Fibroblast of skin of back (primary cell): ENCODE data around the gene AGAP2.

Experiments used
- DNase-seq: peaks from one replicate; pipeline ENCODE4 v3.0.0-alpha.2; 2013

AGAP2 gene

GRCh38 chr12:57767305-57767698 lies 28.8 kb upstream of the AGAP2 start:
- no peak for DNase-seq

DNA sequence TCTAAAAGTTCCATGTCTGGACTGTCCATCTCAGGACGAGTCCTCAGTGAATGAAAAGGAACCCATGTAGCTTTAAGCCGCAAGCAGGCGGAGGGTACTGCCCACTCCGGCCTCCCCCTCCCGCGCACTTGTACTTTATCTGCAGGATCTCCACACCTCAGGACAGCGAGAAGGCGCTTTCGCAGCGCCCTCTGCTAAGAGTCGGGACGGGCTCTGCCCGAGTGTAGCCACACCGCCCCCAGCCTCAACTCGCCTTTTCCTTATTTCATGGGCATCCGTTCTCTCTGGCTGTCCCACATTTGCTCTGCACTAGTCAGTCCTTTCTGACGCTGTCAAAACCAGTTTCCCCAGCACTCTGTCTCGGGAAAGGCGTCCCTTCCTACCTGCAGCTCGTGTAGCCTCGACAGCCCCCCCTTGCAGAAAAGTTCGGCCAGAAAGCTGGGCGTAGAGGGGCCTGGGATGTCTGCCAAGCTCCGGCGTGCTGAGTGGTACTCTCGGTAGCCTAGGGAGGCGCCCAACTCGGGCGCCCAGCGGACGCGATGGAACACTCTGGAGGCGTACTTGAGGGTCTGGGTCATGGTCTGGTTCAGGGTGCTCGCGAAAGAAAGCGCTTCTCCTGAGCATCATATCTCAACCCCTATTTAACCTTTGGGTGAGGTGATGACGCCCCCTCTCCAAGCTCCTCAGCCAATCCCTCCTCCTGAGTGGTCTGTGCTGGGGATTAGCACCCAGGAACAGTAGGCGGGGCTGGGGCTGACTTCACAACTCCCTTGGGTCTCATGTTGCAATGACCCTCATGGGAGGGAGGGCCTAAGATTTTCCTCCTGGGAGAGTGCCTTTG lies 28.1 kb upstream of the AGAP2 start, which contains the start of gene CYP27B1:
CYP27B1 (minus strand) TSS at position 615 of the 841 bp plus-strand sequence; CDS start at position 578, 37 bp downstream.
- DNase-seq, result no peak

GRCh38 chr12:57765698-57766463 lies 27.3 kb upstream of the AGAP2 start:
- no peak for DNase-seq

GRCh38 chr12:57765003-57765697 lies 26.6 kb upstream of the AGAP2 start:
- peak; percentile 40 for DNase-seq

- no peak for DNase-seq
Observed at GRCh38 chr12:57764662-57765002, 26.1 kb upstream of the AGAP2 start.

GRCh38 chr12:57763881-57764661 lies 25.5 kb upstream of the AGAP2 start:
- no peak for DNase-seq

DNA sequence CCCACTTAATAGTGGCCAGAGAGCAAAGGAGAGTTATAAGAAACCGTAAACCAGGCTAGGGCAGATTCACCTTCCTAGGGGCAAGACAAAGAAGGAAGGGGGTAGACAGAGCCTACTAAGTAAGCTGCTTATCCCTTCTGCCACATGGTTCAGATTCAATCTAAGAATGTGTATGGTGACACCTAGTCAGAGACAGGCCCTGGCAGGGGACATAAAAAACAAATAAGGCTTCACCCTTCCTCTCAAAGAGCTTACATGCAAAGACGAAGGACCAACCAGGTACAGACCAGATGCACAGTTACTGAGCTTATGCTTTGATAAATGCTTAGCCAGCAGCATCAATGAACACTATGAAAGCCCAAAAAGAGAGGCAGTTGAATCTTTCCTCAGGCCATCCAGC lies 23.9 kb upstream of the AGAP2 start:
- no peak for DNase-seq

DNA sequence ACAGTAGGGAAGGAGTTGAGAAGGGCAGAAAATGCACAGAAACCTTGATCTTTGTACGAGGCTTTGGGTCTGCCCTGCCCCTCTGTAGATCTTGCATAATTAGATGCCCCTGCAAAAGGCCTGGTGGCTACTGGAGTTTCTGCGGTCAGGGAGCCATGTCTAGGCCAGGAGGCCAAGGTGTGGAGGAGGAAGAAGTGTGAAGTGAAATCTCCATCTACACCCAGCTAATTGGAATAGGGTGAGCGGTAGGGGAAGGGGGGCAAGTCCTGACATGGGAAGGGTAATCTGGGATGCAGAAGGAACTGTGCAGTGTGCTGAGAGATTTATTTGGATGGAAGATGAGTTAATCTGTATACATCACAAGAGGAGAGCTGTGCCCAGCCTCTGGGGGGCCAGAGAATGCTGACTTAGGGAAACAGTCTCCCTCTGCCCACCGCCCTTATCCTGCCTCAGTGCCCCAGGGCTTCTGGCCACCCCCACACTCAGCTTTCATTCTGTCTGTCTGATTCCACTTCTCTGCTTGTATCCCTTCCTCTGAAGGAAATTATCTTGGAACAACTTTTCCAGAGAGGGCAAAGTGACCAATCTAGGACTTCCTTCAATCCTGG lies 23.0 kb upstream of the AGAP2 start:
- DNase-seq, result no peak

GRCh38 chr12:57760347-57760982 lies 21.9 kb upstream of the AGAP2 start:
- DNase-seq, result no peak

- no peak for DNase-seq
Observed at GRCh38 chr12:57759360-57759980, 20.9 kb upstream of the AGAP2 start.

DNA sequence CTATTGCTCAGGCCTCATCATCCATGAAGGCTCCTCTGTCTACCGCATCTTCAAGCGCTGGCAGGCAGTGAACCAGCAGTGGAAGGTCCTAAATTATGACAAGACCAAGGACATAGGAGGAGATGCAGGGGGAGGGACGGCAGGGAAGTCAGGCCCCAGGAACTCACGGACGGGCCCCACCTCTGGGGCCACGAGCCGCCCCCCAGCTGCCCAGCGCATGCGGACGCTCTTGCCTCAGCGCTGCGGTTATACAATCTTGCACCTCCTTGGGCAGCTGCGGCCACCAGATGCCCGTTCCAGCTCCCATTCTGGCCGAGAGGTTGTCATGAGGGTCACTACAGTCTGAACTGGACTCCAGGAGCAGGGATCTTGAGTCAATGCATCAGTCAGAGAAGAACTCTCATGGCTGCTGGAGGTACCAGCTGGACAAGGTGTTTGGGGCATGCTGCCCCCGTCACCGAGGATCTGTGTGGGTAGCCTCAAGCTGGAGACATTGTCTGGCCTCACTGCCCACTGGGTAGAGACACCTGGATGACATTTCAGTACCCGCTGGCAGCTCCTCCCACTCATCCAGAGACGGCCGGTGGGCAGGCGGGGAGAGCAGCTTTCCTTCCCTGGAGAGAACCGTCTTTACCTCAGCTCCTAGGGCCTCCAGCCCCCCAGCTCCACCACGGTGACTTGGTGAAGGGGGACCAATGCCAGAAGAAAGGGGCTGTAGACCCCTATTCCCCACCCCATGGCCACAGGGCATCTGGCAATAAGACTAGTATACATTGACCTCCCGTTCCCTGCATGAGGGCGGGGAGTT lies 20.2 kb upstream of the AGAP2 start:
- no peak for DNase-seq

DNA sequence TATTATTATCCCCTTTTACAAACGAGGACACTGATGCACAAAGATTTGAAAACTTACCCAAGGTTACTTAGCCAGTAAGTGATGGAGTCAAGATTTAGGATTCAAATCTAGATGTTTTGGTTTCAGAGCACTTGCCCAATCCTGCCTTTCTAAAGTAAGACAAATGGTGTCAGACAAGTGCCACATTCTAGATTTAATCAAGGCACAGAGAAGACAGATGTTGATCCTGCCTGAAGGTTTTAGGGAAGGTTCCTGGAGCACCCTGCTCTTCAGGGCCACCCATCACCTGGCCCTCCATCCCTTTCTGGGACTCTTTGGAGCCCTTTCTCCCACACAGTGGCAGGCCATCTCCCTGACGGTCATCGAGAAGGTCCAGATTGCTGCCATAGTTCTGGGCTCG lies 19.2 kb upstream of the AGAP2 start:
- no peak for DNase-seq

DNA sequence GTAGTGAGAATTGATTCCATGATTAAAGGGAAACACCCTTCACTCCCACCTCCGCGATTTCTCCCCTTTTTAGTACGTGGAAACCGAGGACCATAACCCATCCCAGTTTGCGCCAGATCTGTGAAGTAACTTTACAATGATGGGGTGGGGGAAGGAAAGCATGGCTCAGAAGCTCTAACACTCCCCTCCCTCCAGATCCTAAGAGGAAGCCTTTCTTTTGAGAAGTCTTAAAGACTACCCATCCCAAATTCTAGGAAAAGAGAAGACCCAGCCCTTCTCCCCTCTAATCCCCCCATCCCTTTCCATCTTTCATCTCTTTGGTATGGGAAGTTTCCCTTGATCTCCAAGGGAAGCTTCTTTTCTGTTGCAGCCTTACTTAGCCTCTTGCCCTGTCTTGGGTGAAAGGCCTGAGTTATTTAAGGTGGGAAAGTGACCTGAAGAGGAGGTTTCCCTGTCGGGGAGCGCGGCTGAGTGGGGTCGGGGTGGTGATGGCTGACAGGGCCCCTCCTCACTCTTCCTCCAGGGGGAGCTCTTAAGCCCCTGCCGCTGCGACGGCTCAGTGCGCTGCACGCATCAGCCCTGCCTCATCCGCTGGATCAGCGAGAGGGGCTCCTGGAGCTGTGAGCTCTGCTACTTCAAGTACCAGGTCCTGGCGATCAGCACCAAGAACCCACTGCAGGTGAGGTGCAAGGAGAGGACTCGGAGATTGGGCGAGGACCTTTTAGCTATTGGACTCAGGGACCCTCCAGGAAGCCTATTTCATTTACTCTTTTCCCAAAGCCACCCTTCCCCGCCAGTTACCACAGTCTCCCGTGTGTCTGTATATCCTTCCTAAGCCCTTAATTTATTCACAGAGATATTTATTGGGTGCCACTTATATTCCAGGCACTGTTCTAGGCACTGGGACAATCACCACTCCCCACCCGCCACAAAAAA lies 18.1 kb upstream of the AGAP2 start:
- no peak for DNase-seq

DNA sequence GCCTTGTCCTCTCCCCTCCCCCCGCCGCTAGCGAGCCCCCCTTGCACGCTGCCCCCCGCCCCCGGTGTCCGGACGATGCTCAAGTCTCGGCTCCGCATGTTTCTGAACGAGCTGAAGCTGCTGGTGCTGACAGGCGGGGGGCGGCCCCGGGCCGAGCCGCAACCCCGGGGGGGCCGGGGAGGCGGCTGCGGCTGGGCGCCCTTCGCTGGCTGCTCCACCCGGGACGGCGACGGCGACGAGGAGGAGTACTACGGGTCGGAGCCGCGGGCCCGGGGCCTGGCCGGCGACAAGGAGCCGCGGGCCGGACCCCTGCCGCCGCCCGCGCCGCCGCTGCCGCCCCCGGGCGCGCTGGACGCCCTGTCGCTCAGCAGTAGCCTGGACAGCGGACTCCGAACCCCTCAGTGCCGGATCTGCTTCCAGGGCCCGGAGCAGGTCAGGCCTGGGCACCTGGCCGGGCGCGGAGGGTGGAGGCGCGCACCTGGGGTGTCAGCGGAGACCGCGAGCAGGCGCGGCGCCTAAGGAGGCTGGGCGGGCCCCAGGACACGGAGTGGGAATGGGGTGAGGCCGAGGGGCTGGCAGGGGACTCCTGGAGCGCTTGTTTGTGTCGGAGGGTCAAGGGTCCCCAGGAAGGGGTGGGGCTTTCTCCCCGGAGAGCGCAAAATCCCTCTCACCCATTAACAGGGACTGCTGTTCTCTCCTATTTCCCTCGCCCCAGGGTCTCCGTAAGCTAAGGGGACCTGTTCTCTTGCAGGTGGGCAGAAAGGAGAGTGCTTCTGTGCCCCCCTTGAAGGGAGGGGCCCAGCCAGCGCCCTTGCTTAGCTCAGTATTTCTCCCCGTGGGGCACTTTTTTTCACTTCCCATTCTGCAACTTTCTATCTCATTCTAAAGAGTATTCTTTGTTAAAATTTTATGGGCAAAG lies 17.2 kb upstream of the AGAP2 start:
- DNase-seq, result no peak

DNA sequence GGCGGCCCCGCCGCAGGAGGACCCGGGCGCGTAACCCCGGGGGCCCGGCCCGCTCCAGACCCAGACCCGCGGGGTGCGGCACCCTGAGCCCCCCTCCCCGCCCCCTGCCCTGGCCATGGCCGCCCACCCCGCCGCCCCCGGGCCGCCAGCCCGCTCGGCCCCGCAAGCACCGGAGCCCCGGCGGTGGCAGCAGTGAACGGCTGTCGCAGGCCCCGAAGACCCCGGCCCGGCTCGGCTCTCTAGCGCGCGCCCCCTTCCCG lies 16.6 kb upstream of the AGAP2 start:
- DNase-seq, result no peak

DNA sequence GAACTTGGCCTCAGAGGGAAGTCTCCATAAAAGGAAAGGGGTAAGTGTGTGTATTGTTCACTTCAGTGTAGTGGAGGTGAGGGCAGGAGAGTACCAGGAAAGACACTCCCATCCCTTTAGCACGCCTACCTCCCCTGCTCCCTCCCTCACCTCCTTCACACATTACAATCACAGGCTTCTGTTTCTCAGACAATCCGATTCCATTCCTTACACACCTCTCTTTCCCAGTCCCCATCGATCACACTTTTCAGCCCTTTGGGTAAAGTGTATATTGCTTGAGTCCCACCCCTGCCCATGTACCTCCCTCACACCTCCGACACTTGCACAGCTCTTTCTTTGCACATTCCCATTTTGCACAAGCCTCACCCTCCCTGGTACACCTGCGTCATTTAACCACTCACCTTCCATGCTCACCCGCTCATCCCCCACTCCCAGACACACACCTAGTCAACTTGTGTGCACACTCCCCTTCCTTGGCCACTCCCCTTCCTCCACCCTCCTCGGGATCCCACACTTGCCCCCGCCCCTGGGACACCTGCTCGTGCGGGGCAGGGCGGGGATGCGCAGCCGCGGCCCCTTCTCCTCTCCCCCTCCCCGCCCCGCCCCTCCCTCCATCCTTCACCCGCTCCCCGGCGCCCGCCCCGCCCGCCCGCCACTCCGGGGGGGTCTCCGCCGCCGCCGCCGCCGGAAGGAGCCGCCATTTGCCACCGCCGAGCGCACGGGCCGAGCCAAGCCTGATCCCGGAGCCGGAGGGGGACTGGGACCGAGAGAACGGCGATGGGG lies 16.1 kb upstream of the AGAP2 start, which contains the start of gene MARCHF9:
MARCHF9 (plus strand) TSS at position 693 of the 783 bp plus-strand sequence. CDS start 426 bp downstream, outside the sequence.
- DNase-seq, result no peak

GRCh38 chr12:57753756-57754337 lies 15.3 kb upstream of the AGAP2 start:
- no peak for DNase-seq
